HepG2 (cell line): ENCODE measurements around the gene PAPPA. TPM values are rescaled to one million over a fixed set of nuclear protein-coding genes. Genes with fewer than 3 reads are reported as not detected.
A peak's percentile ranks its signal among the peaks of the same experiment; 100 is the strongest.

Experiments used
- ATAC-seq: fragments of 200-7000 bp; cut with Tn5 transposase; 3 replicates; pipeline ENCODE4 v1.9.1; 2020; ENCODE audit warnings: mild to moderate bottlenecking, moderate library complexity
- BruUV-seq: library from RNA; stranded (reverse); fragments of 400-500 nt; replicated peaks from 2 replicates; lab custom pipeline; 2021; lab: Mats Ljungman, UMichigan
- CTCF ChIA-PET: fragments of 300-600 bp; formaldehyde crosslinking; extraction: SDS; loops from one replicate; lab custom pipeline; 2021; ENCODE audit warnings: low total read pairs, inconsistent platforms, low intra/inter-chr PET ratio; lab: Yijun Ruan, JAX
- POLR2A ChIA-PET: fragments of 350-600 bp; sonication (Branson Sonifier 250); formaldehyde crosslinking; loops from one replicate; lab custom pipeline; 2020; ENCODE audit warnings: antibody characterized with exemption, inconsistent platforms; lab: Yijun Ruan, JAX
- DNase-seq: peaks from one replicate; pipeline ENCODE4 v3.0.0-alpha.2; 2015; ENCODE audit warnings: low spot score
- FAIRE-seq: peaks from 3 replicates; lab custom pipeline; 2011; peaks lifted over from hg19 to GRCh38; lab: Jason Lieb, UNC
- H2AFZ ChIP-seq: one replicate; pipeline ENCODE4 v1.6.1; 2011; ENCODE audit warnings: low read length, inconsistent platforms
- H3K27ac ChIP-seq: fragments of 300-600 bp; 3 replicates; pipeline ENCODE4 v1.8.0; 2011; ENCODE audit warnings: mixed run types, mild to moderate bottlenecking, mixed read lengths, low read length, inconsistent platforms; ENCODE audit not compliant: insufficient read depth; ENCODE audit errors: extremely low read length
- H3K27me3 ChIP-seq, 2 experiments: fragments of 200-600 bp in 1 of 2; 2 replicates in 1 of 2; 3 replicates in 1 of 2; pipeline versions ENCODE4 v1.6.0 to v1.8.0; 2011; ENCODE audit warnings: low read length in 2 of 2, mild to moderate bottlenecking in 2 of 2, moderate library complexity in 2 of 2, inconsistent platforms in 1 of 2; ENCODE audit not compliant: insufficient read depth in 2 of 2, control insufficient read depth in 1 of 2
- H3K36me3 ChIP-seq, 2 experiments: fragments of 200-600 bp in 1 of 2; replicated peaks in 1 of 2; 2 replicates in 1 of 2; 3 replicates in 1 of 2; pipeline versions ENCODE4 v1.5.1 to v1.8.0; 2011; ENCODE audit warnings: low read length in 2 of 2, inconsistent platforms in 1 of 2; ENCODE audit not compliant: insufficient read depth in 2 of 2, control insufficient read depth in 1 of 2
- H3K4me1 ChIP-seq: 2 replicates; pipeline ENCODE4 v1.5.1; 2012; ENCODE audit warnings: low read length, inconsistent platforms; ENCODE audit not compliant: insufficient read depth
- H3K4me2 ChIP-seq: 2 replicates; pipeline ENCODE4 v1.6.0; 2011; ENCODE audit warnings: low read depth, low read length, inconsistent platforms
- H3K4me3 ChIP-seq, 3 experiments: fragments of 200-600 bp in 1 of 3; sonication (generic), shearing (Covaris generic) in 1 of 3; replicated peaks in 1 of 3; 2 replicates each; pipeline ENCODE4 v1.5.1; 2011 to 2016; ENCODE audit warnings: low read length in 3 of 3, inconsistent platforms in 2 of 3, low read depth in 2 of 3, mild to moderate bottlenecking in 2 of 3, control low read depth in 1 of 3, mixed read lengths in 1 of 3; ENCODE audit not compliant: insufficient read depth in 1 of 3
- H3K79me2 ChIP-seq: one replicate; pipeline ENCODE4 v1.6.1; 2011; ENCODE audit warnings: low read length, inconsistent platforms; ENCODE audit not compliant: insufficient read depth
- H3K9ac ChIP-seq: 2 replicates; pipeline ENCODE4 v1.6.0; 2011; ENCODE audit warnings: mild to moderate bottlenecking, low read depth, low read length, inconsistent platforms; ENCODE audit not compliant: insufficient read depth
- H3K9me3 ChIP-seq: 2 replicates; pipeline ENCODE4 v1.5.1; 2012; ENCODE audit warnings: mild to moderate bottlenecking, low read length
- H4K20me1 ChIP-seq: 2 replicates; pipeline ENCODE4 v1.6.0; 2011; ENCODE audit warnings: inconsistent platforms, mild to moderate bottlenecking, low read length, moderate library complexity; ENCODE audit not compliant: insufficient read depth
- ATF7 ChIP-seq, 2 experiments: fragments of 450-650 bp in 1 of 2; sonication (generic) in 1 of 2; formaldehyde crosslinking in 1 of 2; IDR thresholded peaks; 2 replicates each; pipeline versions ENCODE4 v1.4.0 to v1.6.1; 2016 to 2020; ENCODE audit warnings: antibody characterized with exemption in 1 of 2, mild to moderate bottlenecking in 1 of 2, missing genetic modification reagents in 1 of 2
- ETV6 ChIP-seq: sonication (generic); formaldehyde crosslinking; conservative IDR thresholded peaks from 2 replicates; pipeline ENCODE4 v1.4.0; 2020; ENCODE audit warnings: missing genetic modification reagents
- NCOA1 ChIP-seq: sonication (generic); formaldehyde crosslinking; IDR thresholded peaks from 2 replicates; pipeline ENCODE4 v1.9.0; 2021; ENCODE audit warnings: missing genetic modification reagents
- WGBS: methylation state at CpG from one replicate; pipeline ENCODE4 v1.1.6; 2017; ENCODE audit warnings: low lambda C conversion rate; 5-methylcytosine and 5-hydroxymethylcytosine counted together
- in situ Hi-C: cut with HindIII; loops from 2 replicates; pipeline ENCODE4 v1.10.0; 2017; ENCODE audit warnings: low pct_unique_long_range_greater_than_20kb; ENCODE audit not compliant: extremely low pct_ligation_motif_present
- intact Hi-C: fragments of 100-400 bp; cut with micrococcal nuclease; formaldehyde crosslinking; loops from one replicate; pipeline ENCODE4 v1.10.0; 2022; ENCODE audit not compliant: unreplicated experiment
- polyA plus RNA-seq, 8 experiments: library from polyadenylated mRNA; depleted of rRNA in 3 of 8; stranded (reverse) in 7 of 8; unstranded in 1 of 8; fragments of >200 nt; fragmentation: Illumina TruSeq in 4 of 8; extraction: Trizol in 4 of 8; gene quantifications; 2 replicates each; pipeline versions ENCODE4 v1.2.1 to v1.2.3, GENCODE V29; 2011 to 2016; ENCODE audit warnings: low read depth in 4 of 8, missing spikeins in 1 of 8, mixed read lengths in 1 of 8; ENCODE audit not compliant: insufficient read depth in 1 of 8
- total RNA-seq, 5 experiments: library from RNA; depleted of rRNA; stranded (reverse); fragments of >200 nt; fragmentation: Illumina TruSeq; extraction: Trizol; gene quantifications; 2 replicates each; pipeline ENCODE4 v1.2.3, GENCODE V29; 2016; ENCODE audit warnings: low read depth in 1 of 5

Gene PAPPA
- total and polyA plus RNA-seq, 2 of the 13 experiments (the other 11 are each of a cell fraction or from before 2014, with no cell fraction given): 0.09 to 0.11 TPM

DNA sequence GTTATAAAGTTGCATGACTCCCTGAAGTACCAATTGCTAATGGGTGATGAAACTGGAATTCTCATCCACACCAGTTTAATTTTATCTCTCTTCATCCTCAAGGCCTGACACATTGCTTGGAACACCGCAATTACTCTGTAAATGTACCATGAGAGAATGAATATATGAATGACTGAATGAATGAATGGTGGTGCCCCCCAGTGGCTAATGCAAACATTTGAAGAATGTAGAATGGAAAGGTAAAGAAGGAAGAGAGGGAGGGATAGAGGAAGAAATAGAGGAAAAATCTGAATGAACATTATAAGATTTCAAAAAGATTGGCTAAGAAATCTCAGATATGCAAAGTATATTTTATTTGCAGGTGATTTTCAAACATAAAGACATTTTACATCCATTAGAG, 13.1 kb downstream of the PAPPA start:
- intact Hi-C loops: no loop called here
- no peaks in the 10 kb centered on the region for H3K79me2 ChIP-seq
- DNase-seq (no peak), FAIRE-seq (no peak)
- H4K20me1 ChIP-seq: no peaks in the 10 kb centered on the region
- CTCF ChIA-PET: no interaction called here
- no peak overlapping the region for H3K4me3 ChIP-seq
- peaks cover 0 to 4% of the 10 kb centered on the region in 2 experiments; a peak in 3 of 5 replicates for H3K27me3 ChIP-seq
- H3K36me3 ChIP-seq: no peaks in the 10 kb centered on the region
- no peak overlapping the region for H3K9ac ChIP-seq
- POLR2A ChIA-PET: no interaction called here
- H2AFZ ChIP-seq: no peak overlapping the region
- H3K4me1 ChIP-seq: no peaks in the 10 kb centered on the region
- BruUV-seq: no TSS peak
- no peak for TF ChIP-seq NCOA1 (CRISPR knock-in tag)
- TF ChIP-seq, all 625 proteins: peak for 0
- in situ Hi-C loops: loop anchor here (25.0 kb wide), 1 partner anchor 579 kb away; no protein-coding TSS in a partner anchor
- no peak overlapping the region for H3K27ac ChIP-seq
- H3K4me2 ChIP-seq: no peak overlapping the region
- no peaks in the 10 kb centered on the region for H3K9me3 ChIP-seq
- 93% methylated on average over 1 of the region's 1 CpG for WGBS
- ATAC-seq: no peak

DNA sequence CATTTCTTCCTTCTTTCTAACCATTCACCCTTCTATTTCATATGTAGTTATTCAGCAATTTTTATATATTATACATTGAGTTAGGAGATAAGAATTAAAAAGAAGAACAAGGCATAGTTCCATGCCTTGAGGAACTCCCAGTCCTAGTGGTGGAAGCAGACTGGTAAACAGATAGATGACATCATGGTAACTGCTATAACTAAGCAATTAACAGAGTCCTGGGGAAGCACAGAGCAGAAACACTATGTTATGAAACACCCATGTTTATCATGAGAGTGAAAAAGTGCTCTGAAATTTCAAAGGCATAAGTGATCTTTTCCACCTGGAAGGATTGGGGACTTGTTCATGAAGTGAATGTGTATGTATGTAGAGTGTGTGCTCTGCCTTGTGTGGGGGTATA, 14.6 kb downstream of the PAPPA start:
- H3K9ac ChIP-seq: no peak overlapping the region
- H3K27ac ChIP-seq: no peak overlapping the region
- no peaks in the 10 kb centered on the region for H4K20me1 ChIP-seq
- FAIRE-seq: no peak
- no peak for ATAC-seq
- no peaks in the 10 kb centered on the region; a peak in 1 of 5 replicates for H3K27me3 ChIP-seq
- BruUV-seq: no TSS peak
- TF ChIP-seq ETV6 (CRISPR knock-in tag) (no peak), ATF7 (IDR thresholded peaks at IDR 0.05) (peak; percentile 45), ATF7 (CRISPR knock-in tag; IDR thresholded peaks at IDR 0.05) (no peak)
- no peaks in the 10 kb centered on the region for H3K79me2 ChIP-seq
- no peaks in the 10 kb centered on the region for H3K4me1 ChIP-seq
- ChIA-PET POLR2A (no interaction called here), CTCF (no interaction called here)
- H3K4me3 ChIP-seq: no peak overlapping the region
- no peak overlapping the region for H2AFZ ChIP-seq
- in situ Hi-C loops (loop anchor here (25.0 kb wide), 1 partner anchor 581 kb away; no protein-coding TSS in a partner anchor), intact Hi-C loops (no loop called here)
- H3K4me2 ChIP-seq: no peak overlapping the region
- H3K9me3 ChIP-seq: no peaks in the 10 kb centered on the region
- no peaks in the 10 kb centered on the region for H3K36me3 ChIP-seq
- DNase-seq: no peak
